Hepatocyte (in vitro differentiated cells): ENCODE results near the gene NPHP1. TPM values are rescaled to one million over a fixed set of nuclear protein-coding genes. Genes with fewer than 3 reads are reported as not detected.

ENCODE experiments used
- DNase-seq: peaks from one replicate; pipeline ENCODE4 v3.0.0-alpha.2; 2016; ENCODE audit warnings: low spot score
- H2AFZ ChIP-seq: fragments of 200-600 bp; sonication (generic); 2 replicates; pipeline ENCODE4 v1.6.0; 2016; ENCODE audit warnings: antibody characterized with exemption, mild to moderate bottlenecking
- H3K27ac ChIP-seq: fragments of 200-600 bp; sonication (generic); 2 replicates; pipeline ENCODE4 v1.5.1; 2016; ENCODE audit warnings: mild to moderate bottlenecking
- H3K27me3 ChIP-seq: fragments of 200-600 bp; sonication (generic); 2 replicates; pipeline ENCODE4 v1.6.1; 2016
- H3K36me3 ChIP-seq: fragments of 200-600 bp; sonication (generic); replicated peaks from 2 replicates; pipeline ENCODE4 v1.5.1; 2016; ENCODE audit warnings: low read depth; ENCODE audit not compliant: insufficient read depth
- H3K4me1 ChIP-seq: fragments of 200-600 bp; sonication (generic); 2 replicates; pipeline ENCODE4 v1.5.1; 2016; ENCODE audit warnings: mild to moderate bottlenecking, moderate library complexity; ENCODE audit not compliant: insufficient read depth
- H3K4me2 ChIP-seq: fragments of 200-600 bp; sonication (generic); 2 replicates; pipeline ENCODE4 v1.6.0; 2016
- H3K4me3 ChIP-seq: fragments of 200-600 bp; sonication (generic); 2 replicates; pipeline ENCODE4 v1.5.1; 2016; ENCODE audit warnings: mild to moderate bottlenecking
- H3K79me2 ChIP-seq: fragments of 200-600 bp; sonication (generic); 2 replicates; pipeline ENCODE4 v1.6.0; 2017; ENCODE audit warnings: mild to moderate bottlenecking
- H3K9me2 ChIP-seq: fragments of 200-600 bp; sonication (generic); replicated peaks from 2 replicates; pipeline ENCODE4 v1.6.0; 2017; ENCODE audit warnings: mild to moderate bottlenecking; ENCODE audit not compliant: insufficient read depth
- H3K9me3 ChIP-seq: fragments of 200-600 bp; sonication (generic); 2 replicates; pipeline ENCODE4 v1.5.1; 2016; ENCODE audit warnings: low read depth, mild to moderate bottlenecking
- H4K20me1 ChIP-seq: fragments of 200-600 bp; sonication (generic); 2 replicates; pipeline ENCODE4 v1.6.0; 2016; ENCODE audit warnings: mild to moderate bottlenecking; ENCODE audit not compliant: insufficient read depth, poor library complexity, severe bottlenecking
- EZH2 ChIP-seq: fragments of 200-600 bp; sonication (generic); IDR thresholded peaks from 2 replicates; pipeline ENCODE4 v1.6.1; 2016; ENCODE audit warnings: antibody characterized with exemption, mild to moderate bottlenecking, borderline replicate concordance
- EZH2phosphoT487 ChIP-seq: fragments of 200-600 bp; sonication (generic); IDR thresholded peaks from one replicate; pipeline ENCODE4 v1.6.1; 2018; ENCODE audit warnings: antibody characterized with exemption, mild to moderate bottlenecking, low read depth, moderate library complexity; ENCODE audit not compliant: unreplicated experiment, severe bottlenecking
- WGBS: methylation state at CpG from one replicate; pipeline ENCODE4 v1.1.6; 2016; ENCODE audit warnings: low lambda C conversion rate; ENCODE audit errors: missing lambda C conversion rate; 5-methylcytosine and 5-hydroxymethylcytosine counted together
- polyA plus RNA-seq: library from polyadenylated mRNA; unstranded; fragments of >200 nt; fragmentation: Nextera tagmentation; extraction: Ambion mirVana; gene quantifications from 2 replicates; pipeline ENCODE4 v1.2.1, GENCODE V29; 2016
- total RNA-seq: library from RNA; depleted of rRNA; stranded (reverse); fragments of >200 nt; gene quantifications from 2 replicates; pipeline ENCODE4 v1.2.3, GENCODE V29; 2014
- TF ChIP-seq, protein P1 (sequence below): fragments of 200-600 bp; sonication (generic); IDR thresholded peaks from 2 replicates; pipeline ENCODE4 v1.5.1; 2016; ENCODE audit warnings: antibody characterized with exemption, mild to moderate bottlenecking; ENCODE audit not compliant: poor library complexity

The NPHP1 gene
- total and polyA plus RNA-seq, 2 experiments from 2014 or later: 1.3 to 1.6 TPM

DNA sequence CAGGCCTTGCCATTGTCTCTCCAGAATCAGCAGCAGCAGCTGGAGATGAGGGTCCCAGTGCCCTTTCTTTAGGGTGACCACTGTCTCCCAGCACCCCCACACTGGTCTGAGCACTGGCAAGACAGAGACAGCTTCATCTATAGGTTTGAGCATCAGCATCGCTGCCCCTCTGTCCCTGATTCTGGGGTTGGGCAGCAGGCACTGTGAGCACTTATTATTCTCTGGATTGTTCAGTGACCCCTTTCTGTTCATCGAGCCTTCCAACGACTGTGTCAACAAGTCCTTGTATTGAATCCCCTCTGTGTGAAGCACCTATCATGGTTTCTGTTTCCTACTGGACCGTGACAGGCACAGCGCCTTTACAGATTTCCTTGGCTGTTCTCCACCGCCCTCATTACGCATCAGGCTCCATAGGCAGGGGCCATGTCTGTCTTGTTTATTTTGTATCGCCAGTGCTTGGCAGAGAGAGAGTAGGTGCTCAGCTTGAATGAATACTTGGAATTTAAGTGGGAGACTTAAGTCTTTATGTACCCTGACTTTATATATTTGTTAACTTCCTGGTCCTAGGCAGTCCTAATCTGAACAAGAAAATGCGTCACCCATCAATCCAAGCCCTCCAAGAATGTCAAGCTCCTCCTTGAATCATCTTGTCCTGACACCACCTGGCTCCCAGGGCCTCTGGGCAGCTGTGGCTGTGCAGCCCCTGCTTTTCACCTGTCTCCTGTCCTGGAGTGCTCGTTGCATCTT lies 100.6 kb downstream of the NPHP1 start:
- peaks cover 36% of the 10 kb centered on the region for H3K4me1 ChIP-seq
- no peak overlapping the region for H3K4me2 ChIP-seq
- peak overlapping the region; percentile 89 for H3K27ac ChIP-seq

DNA sequence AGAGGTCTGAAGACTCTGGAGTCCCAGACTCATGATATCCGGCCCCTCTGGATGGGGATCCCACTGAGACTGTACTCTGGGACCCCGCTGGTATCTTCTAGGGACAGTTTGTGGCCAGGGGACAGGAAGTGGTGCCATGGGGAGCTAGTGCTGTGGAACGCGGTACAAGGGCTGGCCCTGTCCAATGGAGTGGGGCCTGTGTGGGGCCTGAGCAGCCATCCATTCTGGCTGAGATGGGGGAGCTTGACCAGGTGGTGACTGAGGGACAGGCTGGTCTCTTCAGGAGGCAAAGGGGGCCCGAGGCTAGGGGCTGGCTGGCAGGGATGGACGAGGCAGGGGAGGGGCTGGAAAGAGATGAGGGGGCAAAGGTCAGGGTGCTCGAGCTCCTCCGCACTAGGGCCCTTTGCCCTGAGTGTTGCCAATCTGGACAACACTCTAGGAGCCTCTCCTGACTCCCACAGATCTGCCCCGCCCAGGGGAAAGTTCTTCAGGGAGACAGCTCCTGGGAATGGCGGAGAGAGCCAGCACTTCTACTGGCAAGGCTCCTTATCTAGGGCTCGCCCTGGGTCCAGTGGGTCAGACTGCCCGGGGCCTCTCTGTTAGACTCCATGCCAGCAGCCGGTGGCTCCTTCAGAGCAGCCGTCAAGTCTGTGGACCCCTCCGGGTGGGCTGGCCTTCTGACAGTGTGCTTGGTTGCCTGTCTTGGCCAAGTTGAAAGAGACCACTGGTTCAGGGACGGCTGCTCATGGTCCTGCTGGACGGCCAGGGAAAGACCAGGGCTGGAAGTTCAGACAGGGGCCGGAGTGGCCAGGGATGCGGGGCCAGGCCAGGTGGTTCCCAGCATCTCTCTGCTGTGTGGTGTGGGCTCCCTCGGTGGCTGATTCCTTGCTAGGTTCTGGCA lies 101.5 kb downstream of the NPHP1 start:
- H3K9me3 ChIP-seq: no peaks in the 10 kb centered on the region
- H3K79me2 ChIP-seq: peaks cover 9% of the 10 kb centered on the region
- no peak overlapping the region for H3K4me2 ChIP-seq
- peak; percentile 37 for DNase-seq
- H2AFZ ChIP-seq: no peak overlapping the region
- no peak overlapping the region for H3K4me3 ChIP-seq
- 82% methylated on average over 20 of the region's 20 CpGs for WGBS
- TF ChIP-seq, protein P1, sequence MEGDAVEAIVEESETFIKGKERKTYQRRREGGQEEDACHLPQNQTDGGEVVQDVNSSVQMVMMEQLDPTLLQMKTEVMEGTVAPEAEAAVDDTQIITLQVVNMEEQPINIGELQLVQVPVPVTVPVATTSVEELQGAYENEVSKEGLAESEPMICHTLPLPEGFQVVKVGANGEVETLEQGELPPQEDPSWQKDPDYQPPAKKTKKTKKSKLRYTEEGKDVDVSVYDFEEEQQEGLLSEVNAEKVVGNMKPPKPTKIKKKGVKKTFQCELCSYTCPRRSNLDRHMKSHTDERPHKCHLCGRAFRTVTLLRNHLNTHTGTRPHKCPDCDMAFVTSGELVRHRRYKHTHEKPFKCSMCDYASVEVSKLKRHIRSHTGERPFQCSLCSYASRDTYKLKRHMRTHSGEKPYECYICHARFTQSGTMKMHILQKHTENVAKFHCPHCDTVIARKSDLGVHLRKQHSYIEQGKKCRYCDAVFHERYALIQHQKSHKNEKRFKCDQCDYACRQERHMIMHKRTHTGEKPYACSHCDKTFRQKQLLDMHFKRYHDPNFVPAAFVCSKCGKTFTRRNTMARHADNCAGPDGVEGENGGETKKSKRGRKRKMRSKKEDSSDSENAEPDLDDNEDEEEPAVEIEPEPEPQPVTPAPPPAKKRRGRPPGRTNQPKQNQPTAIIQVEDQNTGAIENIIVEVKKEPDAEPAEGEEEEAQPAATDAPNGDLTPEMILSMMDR: no peak
- TF ChIP-seq EZH2: no peak
- TF ChIP-seq EZH2phosphoT487: no peak
- no peaks in the 10 kb centered on the region for H3K9me2 ChIP-seq
- no peaks in the 10 kb centered on the region for H3K27me3 ChIP-seq
- peak overlapping the region; percentile 89 for H3K27ac ChIP-seq
- H4K20me1 ChIP-seq: no peaks in the 10 kb centered on the region
- H3K4me1 ChIP-seq: peaks cover 36% of the 10 kb centered on the region
- no peaks in the 10 kb centered on the region for H3K36me3 ChIP-seq

More for the DNA sequence above, 100.6 kb downstream of the NPHP1 start:
- peaks cover 17% of the 10 kb centered on the region for H3K79me2 ChIP-seq
- no peaks in the 10 kb centered on the region for H3K9me2 ChIP-seq
- DNase-seq: no peak
- H2AFZ ChIP-seq: no peak overlapping the region
- H3K36me3 ChIP-seq: no peaks in the 10 kb centered on the region
- H3K27me3 ChIP-seq: no peaks in the 10 kb centered on the region
- no peak overlapping the region for H3K4me3 ChIP-seq
- no peaks in the 10 kb centered on the region for H3K9me3 ChIP-seq
- TF ChIP-seq EZH2 (no peak), EZH2phosphoT487 (no peak)
- TF ChIP-seq, protein P1: no peak
- 81% methylated on average over 10 of the region's 10 CpGs for WGBS
- no peaks in the 10 kb centered on the region for H4K20me1 ChIP-seq

DNA sequence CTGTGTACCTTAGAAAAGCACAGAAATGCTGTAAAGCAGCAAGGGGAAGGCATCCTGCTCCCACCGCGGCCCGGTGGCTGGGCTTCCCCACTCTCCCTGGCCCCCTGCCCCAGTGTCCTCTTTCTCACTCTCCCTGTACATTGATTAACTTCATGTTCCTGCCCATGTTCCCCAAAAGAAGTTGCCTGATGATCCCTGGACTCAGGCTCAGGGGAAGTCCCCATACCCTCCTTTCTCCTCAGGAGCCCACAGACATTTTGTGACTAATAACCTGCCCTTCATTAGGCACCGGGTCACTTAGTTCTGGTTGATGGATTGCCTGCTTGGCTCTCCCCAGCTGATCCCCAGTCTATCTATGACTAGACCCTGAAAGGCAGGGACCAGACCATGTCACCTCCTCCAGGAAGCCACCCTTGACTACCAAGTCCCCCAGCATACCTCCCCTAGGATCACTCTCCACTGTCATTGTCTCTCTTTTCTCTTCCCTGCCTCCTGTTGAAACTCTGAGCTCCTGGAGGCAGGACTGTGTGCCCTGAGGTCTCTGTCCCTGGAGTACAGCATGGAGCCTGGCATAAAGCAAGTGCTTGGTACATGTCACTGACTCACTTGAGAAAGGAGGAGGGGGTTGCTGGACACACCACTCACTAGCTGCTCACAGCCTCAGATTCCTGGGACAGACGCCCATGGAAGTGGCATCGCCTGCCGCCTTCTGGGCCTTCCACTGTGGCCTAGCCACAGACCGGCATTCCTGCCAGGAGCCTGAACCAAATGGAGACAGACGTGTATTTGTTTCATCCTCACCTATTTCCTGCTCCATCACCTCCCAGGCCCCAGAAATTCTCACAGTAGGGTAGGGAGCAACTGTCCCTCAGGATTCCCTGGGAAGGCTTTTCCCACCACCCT lies 102.7 kb downstream of the NPHP1 start:
- TF ChIP-seq EZH2phosphoT487 (no peak), EZH2 (no peak)
- TF ChIP-seq, protein P1: no peak
- Histone ChIP-seq H2AFZ (no peak overlapping the region), H3K4me2 (peak overlapping the region; percentile 45)

More for the DNA sequence above, 102.7 kb downstream of the NPHP1 start:
- H3K27ac ChIP-seq: peak overlapping the region; percentile 89
- H3K4me3 ChIP-seq: no peak overlapping the region
- H3K4me1 ChIP-seq: peaks cover 36% of the 10 kb centered on the region
- peaks cover 8% of the 10 kb centered on the region for H3K79me2 ChIP-seq
- 87% methylated on average over 9 of the region's 9 CpGs for WGBS
- no peaks in the 10 kb centered on the region for H3K9me2 ChIP-seq
- H3K27me3 ChIP-seq: no peaks in the 10 kb centered on the region
- no peaks in the 10 kb centered on the region for H4K20me1 ChIP-seq
- no peaks in the 10 kb centered on the region for H3K9me3 ChIP-seq
- H3K36me3 ChIP-seq: no peaks in the 10 kb centered on the region
- no peak for DNase-seq
